WTC11 (cell line): ENCODE results near the gene NPAS3. TPM values are rescaled to one million over a fixed set of nuclear protein-coding genes. Genes with fewer than 3 reads are reported as not detected.

Experiments
- ATAC-seq: fragments of 200-7000 bp; cut with Tn5 transposase; 2 replicates; pipeline ENCODE4 v1.10.0; 2021; ENCODE audit warnings: mild to moderate bottlenecking, moderate library complexity
- CTCF ChIA-PET: fragments of 300-600 bp; sonication (Branson Sonifier 250); formaldehyde crosslinking; loops from one replicate; lab custom pipeline; 2021; ENCODE audit warnings: antibody characterized with exemption; lab: Charles Lee
- POLR2A ChIA-PET: fragments of 350-600 bp; sonication (Branson Sonifier 250); formaldehyde crosslinking; loops from one replicate; lab custom pipeline; 2021; ENCODE audit warnings: antibody characterized with exemption; lab: Charles Lee
- DNase-seq: peaks from one replicate; pipeline ENCODE4 v3.0.0; 2021; ENCODE audit warnings: low spot score
- H3K27ac Mint-ChIP-seq: 2 replicates; pipeline ENCODE4 v1.8.0; 2021; ENCODE audit warnings: mixed read lengths
- H3K27me3 Mint-ChIP-seq: 2 replicates; pipeline ENCODE4 v1.8.0; 2021; ENCODE audit warnings: low read depth, mild to moderate bottlenecking, moderate library complexity, mixed read lengths
- H3K36me3 Mint-ChIP-seq: 2 replicates; pipeline ENCODE4 v1.8.0; 2021; ENCODE audit warnings: mixed read lengths
- H3K4me1 Mint-ChIP-seq: 2 replicates; pipeline ENCODE4 v1.8.0; 2022; ENCODE audit warnings: mixed read lengths
- H3K4me3 Mint-ChIP-seq: 2 replicates; pipeline ENCODE4 v1.8.0; 2021; ENCODE audit warnings: mild to moderate bottlenecking, moderate library complexity, mixed read lengths
- H3K9me3 Mint-ChIP-seq: 2 replicates; pipeline ENCODE4 v1.8.0; 2021; ENCODE audit warnings: mixed read lengths
- ATF1 ChIP-seq: sonication (generic); formaldehyde crosslinking; IDR thresholded peaks from 2 replicates; pipeline ENCODE4 v1.8.1; 2023; ENCODE audit warnings: mild to moderate bottlenecking, moderate library complexity, missing genetic modification reagents
- CREM ChIP-seq: sonication (generic); formaldehyde crosslinking; IDR thresholded peaks from 2 replicates; pipeline ENCODE4 v1.8.1; 2022; ENCODE audit warnings: mild to moderate bottlenecking, missing genetic modification reagents, moderate library complexity
- CTCF ChIP-seq: fragments of 200-600 bp; IDR thresholded peaks from 2 replicates; pipeline ENCODE4 v1.8.0; 2022; ENCODE audit warnings: antibody characterized with exemption
- E2F1 ChIP-seq: sonication (generic); formaldehyde crosslinking; IDR thresholded peaks from 2 replicates; pipeline ENCODE4 v1.8.0; 2022; ENCODE audit warnings: mild to moderate bottlenecking, missing genetic modification reagents
- JAZF1 ChIP-seq: fragments of 250-450 bp; sonication (Bioruptor Pico); IDR thresholded peaks from 2 replicates; pipeline ENCODE4 v1.9.0; 2021; ENCODE audit warnings: moderate library complexity, mild to moderate bottlenecking, inconsistent platforms
- MYBL2 ChIP-seq: sonication (generic); formaldehyde crosslinking; IDR thresholded peaks from 2 replicates; pipeline ENCODE4 v1.8.1; 2023; ENCODE audit warnings: mild to moderate bottlenecking, moderate library complexity, missing genetic modification reagents
- NFE2L1 ChIP-seq: sonication (generic); formaldehyde crosslinking; IDR thresholded peaks from 2 replicates; pipeline ENCODE4 v1.8.1; 2023; ENCODE audit warnings: missing genetic modification reagents
- SMAD4 ChIP-seq: sonication (generic); formaldehyde crosslinking; IDR thresholded peaks from 2 replicates; pipeline ENCODE4 v1.8.0; 2022; ENCODE audit warnings: mild to moderate bottlenecking, missing genetic modification reagents
- TCF7 ChIP-seq: sonication (generic); formaldehyde crosslinking; IDR thresholded peaks from 2 replicates; pipeline ENCODE4 v1.8.0; 2022; ENCODE audit warnings: mild to moderate bottlenecking, low read depth, missing genetic modification reagents, moderate library complexity
- TP53 ChIP-seq: sonication (generic); formaldehyde crosslinking; IDR thresholded peaks from 2 replicates; pipeline ENCODE4 v1.8.1; 2023; ENCODE audit warnings: mild to moderate bottlenecking, missing genetic modification reagents
- ZNF219 ChIP-seq: sonication (generic); formaldehyde crosslinking; IDR thresholded peaks from 2 replicates; pipeline ENCODE4 v1.8.0; 2023; ENCODE audit warnings: missing genetic modification reagents, mild to moderate bottlenecking, borderline replicate concordance
- ZNF281 ChIP-seq: sonication (generic); formaldehyde crosslinking; IDR thresholded peaks from 2 replicates; pipeline ENCODE4 v1.8.0; 2023; ENCODE audit warnings: mild to moderate bottlenecking, missing genetic modification reagents
- ZNF423 ChIP-seq: fragments of 250-450 bp; sonication (Bioruptor Pico); IDR thresholded peaks from 2 replicates; pipeline ENCODE4 v2.1.2; 2022; ENCODE audit warnings: mild to moderate bottlenecking, moderate library complexity
- total RNA-seq: library from RNA; stranded (reverse); gene quantifications from 3 replicates; pipeline ENCODE4 v1.2.3, GENCODE V29; 2021

The NPAS3 gene
- total RNA-seq, 1 experiment from 2014 or later = 3.2 TPM

- Mint-ChIP-seq H3K36me3 (no peaks in the 10 kb centered on the region), H3K4me3 (no peak overlapping the region), H3K9me3 (no peaks in the 10 kb centered on the region), H3K4me1 (peaks cover 3% of the 10 kb centered on the region), H3K27me3 (no peaks in the 10 kb centered on the region), H3K27ac (no peak overlapping the region)
- no peak for DNase-seq
- TF ChIP-seq ZNF281 (no peak), MYBL2 (no peak), JAZF1 (no peak), SMAD4 (CRISPR knock-in tag) (no peak), CREM (CRISPR knock-in tag) (no peak), ZNF423 (no peak), ZNF219 (CRISPR knock-in tag) (no peak), E2F1 (CRISPR knock-in tag) (no peak), NFE2L1 (CRISPR knock-in tag) (no peak), ATF1 (no peak)
- ChIA-PET POLR2A (no interaction called here), CTCF (no interaction called here)
- no peak for ATAC-seq
Measured at GRCh38 chr14:32980902-32981501, 42.3 kb downstream of the NPAS3 start.

- ATAC-seq (no peak), DNase-seq (no peak)
- Mint-ChIP-seq H3K4me3 (no peak overlapping the region), H3K4me1 (peaks cover 13% of the 10 kb centered on the region), H3K27me3 (no peaks in the 10 kb centered on the region; the same call in 1 of the 2 replicates), H3K9me3 (0 out of 2 replicates have a peak, but pooled peaks cover 3% of the 10 kb centered on the region), H3K27ac (no peak overlapping the region), H3K36me3 (no peaks in the 10 kb centered on the region)
- CTCF ChIA-PET = no interaction called here
- POLR2A ChIA-PET = no interaction called here
- no peak for TF ChIP-seq TP53 (CRISPR knock-in tag)
- TF ChIP-seq NFE2L1 (CRISPR knock-in tag) = no peak
- no peak for TF ChIP-seq E2F1 (CRISPR knock-in tag)
Measured at GRCh38 chr14:32984241-32984930, 45.7 kb downstream of the NPAS3 start.

GRCh38 chr14:32985866-32986265, 47.2 kb downstream of the NPAS3 start:
- ATAC-seq (no peak), DNase-seq (no peak)
- no peaks in the 10 kb centered on the region; the same call in 1 of the 2 replicates for H3K27me3 Mint-ChIP-seq
- POLR2A ChIA-PET = no interaction called here
- H3K4me1 Mint-ChIP-seq = peaks cover 13% of the 10 kb centered on the region
- H3K27ac Mint-ChIP-seq = no peak overlapping the region
- 0 out of 2 replicates have a peak, but pooled peaks cover 3% of the 10 kb centered on the region for H3K9me3 Mint-ChIP-seq
- H3K4me3 Mint-ChIP-seq = no peak overlapping the region
- no peak for TF ChIP-seq TCF7 (CRISPR knock-in tag)
- no peak for TF ChIP-seq CTCF
- no peaks in the 10 kb centered on the region for H3K36me3 Mint-ChIP-seq
- CTCF ChIA-PET = no interaction called here
